Astrocyte (in vitro differentiated cells and primary cell): ENCODE measurements around the gene ITGB1BP1. TPM values are rescaled to one million over a fixed set of nuclear protein-coding genes. Genes with fewer than 3 reads are reported as not detected.

Experiments
- DNase-seq: peaks from one replicate; pipeline ENCODE4 v3.0.0-alpha.2; 2010; ENCODE audit warnings: low read depth
- FAIRE-seq: peaks from 2 replicates; lab custom pipeline; 2011; peaks lifted over from hg19 to GRCh38; lab: Jason Lieb, UNC
- H2AFZ ChIP-seq: 2 replicates; pipeline ENCODE4 v1.6.0; 2012; ENCODE audit warnings: low read depth, low read length, inconsistent platforms
- H3K27ac ChIP-seq: 2 replicates; pipeline ENCODE4 v1.5.1; 2011; ENCODE audit warnings: low read depth, low read length, inconsistent platforms
- H3K27me3 ChIP-seq: 2 replicates; pipeline ENCODE4 v1.6.0; 2011; ENCODE audit warnings: low read length, inconsistent platforms; ENCODE audit not compliant: insufficient read depth
- H3K36me3 ChIP-seq: 2 replicates; pipeline ENCODE4 v1.5.1; 2011; ENCODE audit warnings: low read length, inconsistent platforms; ENCODE audit not compliant: insufficient read depth
- H3K4me1 ChIP-seq: 2 replicates; pipeline ENCODE4 v1.5.1; 2011; ENCODE audit warnings: low read length, inconsistent platforms; ENCODE audit not compliant: insufficient read depth
- H3K4me2 ChIP-seq: 2 replicates; pipeline ENCODE4 v1.6.0; 2012; ENCODE audit warnings: low read length, inconsistent platforms
- H3K4me3 ChIP-seq: 2 replicates; pipeline ENCODE4 v1.5.1; 2011; ENCODE audit warnings: low read depth, mild to moderate bottlenecking, low read length, inconsistent platforms; ENCODE audit not compliant: insufficient read depth
- H3K79me2 ChIP-seq: 2 replicates; pipeline ENCODE4 v1.6.0; 2012; ENCODE audit warnings: mild to moderate bottlenecking, low read length, inconsistent platforms; ENCODE audit not compliant: insufficient read depth
- H3K9ac ChIP-seq: 2 replicates; pipeline ENCODE4 v1.6.0; 2012; ENCODE audit warnings: mild to moderate bottlenecking, low read length, inconsistent platforms
- H3K9me3 ChIP-seq: 2 replicates; pipeline ENCODE4 v1.5.1; 2012; ENCODE audit warnings: low read depth, mild to moderate bottlenecking, low read length, inconsistent platforms; ENCODE audit not compliant: insufficient read depth
- H4K20me1 ChIP-seq: 2 replicates; pipeline ENCODE4 v1.6.0; 2012; ENCODE audit warnings: low read length, inconsistent platforms; ENCODE audit not compliant: insufficient read depth
- H3K27ac Mint-ChIP-seq: one replicate; pipeline ENCODE4 v1.8.0; 2021; ENCODE audit warnings: mild to moderate bottlenecking, mixed read lengths; ENCODE audit not compliant: unreplicated experiment
- H3K27me3 Mint-ChIP-seq: one replicate; pipeline ENCODE4 v1.8.0; 2021; ENCODE audit warnings: low read depth, mixed read lengths; ENCODE audit not compliant: unreplicated experiment
- H3K36me3 Mint-ChIP-seq: one replicate; pipeline ENCODE4 v1.8.0; 2021; ENCODE audit warnings: low read depth, mixed read lengths; ENCODE audit not compliant: unreplicated experiment
- H3K4me1 Mint-ChIP-seq: one replicate; pipeline ENCODE4 v1.8.0; 2021; ENCODE audit warnings: low read depth, mixed read lengths; ENCODE audit not compliant: unreplicated experiment
- H3K4me3 Mint-ChIP-seq: one replicate; pipeline ENCODE4 v1.8.0; 2021; ENCODE audit warnings: mild to moderate bottlenecking, moderate library complexity, mixed read lengths; ENCODE audit not compliant: unreplicated experiment
- H3K9me3 Mint-ChIP-seq: one replicate; pipeline ENCODE4 v1.8.0; 2021; ENCODE audit warnings: mild to moderate bottlenecking, mixed read lengths; ENCODE audit not compliant: unreplicated experiment
- CTCF ChIP-seq: IDR thresholded peaks from 2 replicates; pipeline ENCODE4 v1.5.1; 2011; ENCODE audit warnings: low read depth, mild to moderate bottlenecking, inconsistent platforms, low read length, moderate library complexity; ENCODE audit not compliant: insufficient read depth
- EZH2 ChIP-seq: IDR thresholded peaks from 2 replicates; pipeline ENCODE4 v1.6.1; 2012; ENCODE audit warnings: mild to moderate bottlenecking, low read length, inconsistent platforms; ENCODE audit not compliant: insufficient read depth
- total RNA-seq: library from RNA; stranded (reverse); gene quantifications from 2 replicates; pipeline ENCODE4 v1.2.1, GENCODE V29; 2021

Gene ITGB1BP1
- total RNA-seq, 1 donor from 2014 or later, result 126 TPM

- Histone ChIP-seq H3K4me3 (no peak overlapping the region), H3K9ac (no peak overlapping the region), H3K79me2 (no peaks in the 10 kb centered on the region), H3K27ac (no peak overlapping the region), H3K4me1 (peaks cover 4% of the 10 kb centered on the region), H2AFZ (no peak overlapping the region), H3K27me3 (no peaks in the 10 kb centered on the region), H3K4me2 (no peak overlapping the region), H3K9me3 (no peaks in the 10 kb centered on the region), H3K36me3 (peaks cover 50% of the 10 kb centered on the region), H4K20me1 (peaks cover 8% of the 10 kb centered on the region)
- FAIRE-seq (no peak), DNase-seq (no peak)
- Mint-ChIP-seq H3K4me3 (no peak overlapping the region), H3K27me3 (no peaks in the 10 kb centered on the region), H3K27ac (no peak overlapping the region), H3K9me3 (no peaks in the 10 kb centered on the region), H3K36me3 (peaks cover 34% of the 10 kb centered on the region), H3K4me1 (peaks cover 13% of the 10 kb centered on the region)
- TF ChIP-seq CTCF (no peak), EZH2 (no peak)
Measured at GRCh38 chr2:9360701-9361100, 62.6 kb downstream of the ITGB1BP1 start.

- Mint-ChIP-seq H3K27ac (no peak overlapping the region), H3K9me3 (no peaks in the 10 kb centered on the region), H3K27me3 (no peaks in the 10 kb centered on the region), H3K4me3 (no peak overlapping the region), H3K36me3 (peaks cover 29% of the 10 kb centered on the region), H3K4me1 (peaks cover 7% of the 10 kb centered on the region)
- H3K27me3 ChIP-seq, result no peaks in the 10 kb centered on the region
- no peak overlapping the region for H3K9ac ChIP-seq
- peaks cover 46% of the 10 kb centered on the region for H3K36me3 ChIP-seq
- H3K4me3 ChIP-seq, result no peak overlapping the region
- H3K4me1 ChIP-seq, result no peaks in the 10 kb centered on the region
- H3K79me2 ChIP-seq, result no peaks in the 10 kb centered on the region
- no peak for TF ChIP-seq EZH2
- no peak for TF ChIP-seq CTCF
- no peaks in the 10 kb centered on the region for H3K9me3 ChIP-seq
- H2AFZ ChIP-seq, result no peak overlapping the region
- H3K4me2 ChIP-seq, result no peak overlapping the region
- no peak overlapping the region for H3K27ac ChIP-seq
- DNase-seq (no peak), FAIRE-seq (no peak)
- H4K20me1 ChIP-seq, result peaks cover 8% of the 10 kb centered on the region
Measured at GRCh38 chr2:9360110-9360509, 63.2 kb downstream of the ITGB1BP1 start.

GRCh38 chr2:9359463-9359862, 63.9 kb downstream of the ITGB1BP1 start:
- H3K4me3 Mint-ChIP-seq, result no peak overlapping the region
- H3K79me2 ChIP-seq, result no peaks in the 10 kb centered on the region
- H3K36me3 Mint-ChIP-seq, result peaks cover 28% of the 10 kb centered on the region
- H3K4me3 ChIP-seq, result no peak overlapping the region
- H4K20me1 ChIP-seq, result peaks cover 8% of the 10 kb centered on the region
- no peaks in the 10 kb centered on the region for H3K9me3 Mint-ChIP-seq
- H3K27ac Mint-ChIP-seq, result no peak overlapping the region
- no peak for FAIRE-seq
- no peaks in the 10 kb centered on the region for H3K4me1 ChIP-seq
- no peaks in the 10 kb centered on the region for H3K9me3 ChIP-seq
- H3K27me3 Mint-ChIP-seq, result no peaks in the 10 kb centered on the region
- H3K27ac ChIP-seq, result no peak overlapping the region
- peaks cover 40% of the 10 kb centered on the region for H3K36me3 ChIP-seq
- H3K9ac ChIP-seq, result no peak overlapping the region
- H3K4me2 ChIP-seq, result no peak overlapping the region
- H2AFZ ChIP-seq, result no peak overlapping the region
- no peaks in the 10 kb centered on the region for H3K27me3 ChIP-seq
- TF ChIP-seq CTCF (no peak), EZH2 (no peak)
- peaks cover 2% of the 10 kb centered on the region for H3K4me1 Mint-ChIP-seq
- DNase-seq, result no peak
